Neural cell (in vitro differentiated cells): ENCODE results near the gene PIAS4. TPM values are rescaled to one million over a fixed set of nuclear protein-coding genes. Genes with fewer than 3 reads are reported as not detected.

Experiments
- H2AFZ ChIP-seq: fragments of 200-600, 300-800 bp; sonication (generic), shearing (Covaris generic); 2 replicates; pipeline ENCODE4 v1.6.0; 2014; ENCODE audit warnings: low read depth, mild to moderate bottlenecking, antibody characterized with exemption, low read length, moderate library complexity
- H3F3A ChIP-seq: fragments of 200-600 bp; shearing (Covaris generic); 2 replicates; pipeline ENCODE4 v1.6.1; 2016; ENCODE audit warnings: mild to moderate bottlenecking, moderate library complexity, mixed read lengths, antibody characterized with exemption, low read length; ENCODE audit not compliant: insufficient read depth, poor library complexity, severe bottlenecking
- H3K27ac ChIP-seq: fragments of 200-600, 300-800 bp; sonication (generic), shearing (Covaris generic); 2 replicates; pipeline ENCODE4 v1.5.1; 2014; ENCODE audit warnings: mild to moderate bottlenecking, low read length, moderate library complexity
- H3K27me3 ChIP-seq: fragments of 300-800, 200-600 bp; sonication (generic), shearing (Covaris generic); 2 replicates; pipeline ENCODE4 v1.6.0; 2014; ENCODE audit warnings: mild to moderate bottlenecking, low read depth, low read length, moderate library complexity; ENCODE audit not compliant: insufficient read depth
- H3K36me3 ChIP-seq: fragments of 300-800, 200-600 bp; sonication (generic), shearing (Covaris generic); 2 replicates; pipeline ENCODE4 v1.5.1; 2014; ENCODE audit warnings: mild to moderate bottlenecking, antibody characterized with exemption, low read length, moderate library complexity; ENCODE audit not compliant: insufficient read depth
- H3K4me2 ChIP-seq: fragments of 300-800, 200-600 bp; sonication (generic), shearing (Covaris generic); 2 replicates; pipeline ENCODE4 v1.6.0; 2014; ENCODE audit warnings: mild to moderate bottlenecking, low read length
- H3K4me3 ChIP-seq: fragments of 300-800, 200-600 bp; sonication (generic), shearing (Covaris generic); 2 replicates; pipeline ENCODE4 v1.5.1; 2014; ENCODE audit warnings: mild to moderate bottlenecking, low read length, moderate library complexity
- H3K79me2 ChIP-seq: fragments of 200-600 bp; shearing (Covaris generic); replicated peaks from 2 replicates; pipeline ENCODE4 v1.6.0; 2014; ENCODE audit warnings: mild to moderate bottlenecking, low read length, moderate library complexity; ENCODE audit not compliant: insufficient read depth
- H3K9ac ChIP-seq: fragments of 300-800, 200-600 bp; sonication (generic), shearing (Covaris generic); 2 replicates; pipeline ENCODE4 v1.6.1; 2016; ENCODE audit warnings: mild to moderate bottlenecking, low read length, mixed read lengths
- H3K9me2 ChIP-seq: fragments of 200-600 bp; shearing (Covaris generic); 2 replicates; pipeline ENCODE4 v1.6.1; 2016; ENCODE audit warnings: mild to moderate bottlenecking, low read length, mixed read lengths; ENCODE audit not compliant: insufficient read depth
- H3K9me3 ChIP-seq: fragments of 200-600, 300-800 bp; sonication (generic), shearing (Covaris generic); 2 replicates; pipeline ENCODE4 v1.6.1; 2016; ENCODE audit warnings: mild to moderate bottlenecking, mixed run types, low read length, moderate library complexity, mixed read lengths
- H4K20me1 ChIP-seq: fragments of 200-600 bp; shearing (Covaris generic); 2 replicates; pipeline ENCODE4 v1.6.1; 2016; ENCODE audit warnings: mild to moderate bottlenecking, mixed run types; ENCODE audit not compliant: insufficient read depth
- CTCF ChIP-seq: fragments of 450-650 bp; IDR thresholded peaks from 2 replicates; pipeline ENCODE4 v1.5.1; 2014; ENCODE audit warnings: antibody characterized with exemption, mild to moderate bottlenecking, moderate library complexity; ENCODE audit not compliant: poor library complexity, severe bottlenecking
- EP300 ChIP-seq: fragments of 450-650 bp; conservative IDR thresholded peaks from 2 replicates; pipeline ENCODE4 v1.6.1; 2014; ENCODE audit warnings: antibody characterized with exemption, mild to moderate bottlenecking, moderate library complexity; ENCODE audit not compliant: poor library complexity, severe bottlenecking
- EZH2 ChIP-seq: fragments of 200-600, 300-800 bp; shearing (Covaris generic), sonication (generic); IDR thresholded peaks from 2 replicates; pipeline ENCODE4 v1.6.1; 2014; ENCODE audit warnings: antibody characterized with exemption, low read length, borderline replicate concordance, mild to moderate bottlenecking; ENCODE audit not compliant: insufficient read depth, poor library complexity, severe bottlenecking
- MXI1 ChIP-seq: fragments of 450-650 bp; conservative IDR thresholded peaks from 2 replicates; pipeline ENCODE4 v1.6.1; 2014; ENCODE audit warnings: antibody characterized with exemption, mild to moderate bottlenecking; ENCODE audit not compliant: poor library complexity, severe bottlenecking
- POLR2AphosphoS5 ChIP-seq: IDR thresholded peaks from 2 replicates; pipeline ENCODE4 v1.6.1; 2012
- RAD21 ChIP-seq: fragments of 450-650 bp; conservative IDR thresholded peaks from 2 replicates; pipeline ENCODE4 v1.6.1; 2014; ENCODE audit warnings: antibody characterized with exemption, mild to moderate bottlenecking, moderate library complexity
- REST ChIP-seq: IDR thresholded peaks from 2 replicates; pipeline ENCODE4 v1.6.1; 2012; ENCODE audit warnings: borderline replicate concordance
- SMC3 ChIP-seq: fragments of 450-650 bp; conservative IDR thresholded peaks from 2 replicates; pipeline ENCODE4 v1.6.1; 2014; ENCODE audit warnings: antibody characterized with exemption, mild to moderate bottlenecking, moderate library complexity; ENCODE audit not compliant: poor library complexity
- TAF1 ChIP-seq: IDR thresholded peaks from 2 replicates; pipeline ENCODE4 v1.6.1; 2012; ENCODE audit warnings: low read depth
- polyA plus RNA-seq: library from polyadenylated mRNA; depleted of rRNA; stranded (reverse); fragments of >200 nt; gene quantifications from 2 replicates; pipeline ENCODE4 v1.2.3, GENCODE V29; 2014

PIAS4 gene
- polyA plus RNA-seq, 1 donor from 2014 or later = 22.3 TPM

GRCh38 chr19:4052114-4052992 is 44.8 kb downstream of the PIAS4 start:
- Histone ChIP-seq H3K9ac (no peak overlapping the region), H3K27ac (no peak overlapping the region), H3K9me3 (no peaks in the 10 kb centered on the region), H3K4me2 (no peak overlapping the region), H2AFZ (no peak overlapping the region), H4K20me1 (no peaks in the 10 kb centered on the region), H3K9me2 (no peaks in the 10 kb centered on the region), H3F3A (no peaks in the 10 kb centered on the region), H3K4me3 (no peak overlapping the region), H3K36me3 (no peaks in the 10 kb centered on the region), H3K79me2 (no peaks in the 10 kb centered on the region), H3K27me3 (no peaks in the 10 kb centered on the region)
- no peak for TF ChIP-seq REST
- TF ChIP-seq EZH2 = no peak
- TF ChIP-seq CTCF = no peak
- TF ChIP-seq MXI1 = no peak
- TF ChIP-seq SMC3 = no peak
- no peak for TF ChIP-seq TAF1
- no peak for TF ChIP-seq POLR2AphosphoS5
- TF ChIP-seq RAD21 = no peak
- no peak for TF ChIP-seq EP300

GRCh38 chr19:4052993-4053422 is 45.5 kb downstream of the PIAS4 start:
- Histone ChIP-seq H2AFZ (no peak overlapping the region), H3K27ac (no peak overlapping the region), H3K9me2 (no peaks in the 10 kb centered on the region), H3K4me3 (no peak overlapping the region), H3K4me2 (no peak overlapping the region), H3K9ac (no peak overlapping the region), H3K27me3 (no peaks in the 10 kb centered on the region), H3K79me2 (no peaks in the 10 kb centered on the region), H3F3A (no peaks in the 10 kb centered on the region), H3K9me3 (no peaks in the 10 kb centered on the region), H3K36me3 (no peaks in the 10 kb centered on the region), H4K20me1 (no peaks in the 10 kb centered on the region)
- TF ChIP-seq TAF1 = no peak
- TF ChIP-seq REST = no peak
- TF ChIP-seq RAD21 = no peak
- no peak for TF ChIP-seq EZH2
- no peak for TF ChIP-seq MXI1
- no peak for TF ChIP-seq CTCF
- no peak for TF ChIP-seq SMC3
- no peak for TF ChIP-seq EP300
- TF ChIP-seq POLR2AphosphoS5 = no peak
